Endothelial cell of umbilical vein (primary cell): Measurements from ENCODE around the gene PDGFRB. TPM values are rescaled to one million over a fixed set of nuclear protein-coding genes. Genes with fewer than 3 reads are reported as not detected.

Source experiments
- BruUV-seq: library from RNA; stranded (reverse); fragments of 400-500 nt; replicated peaks from 2 replicates; lab custom pipeline; 2021; lab: Mats Ljungman, UMichigan
- CTCF ChIA-PET: fragments of 300-600, 350-600 bp; sonication (Branson Sonifier 250); formaldehyde crosslinking; loops from one replicate; lab custom pipeline; 2021; ENCODE audit warnings: antibody characterized with exemption, inconsistent platforms; lab: Charles Lee
- POLR2A ChIA-PET: fragments of 300-600, 350-600 bp; sonication (Branson Sonifier 250); formaldehyde crosslinking; loops from one replicate; lab custom pipeline; 2021; ENCODE audit warnings: antibody characterized with exemption, inconsistent platforms; lab: Charles Lee
- DNase-seq: peaks from one replicate; pipeline ENCODE4 v3.0.0-alpha.2; 2011; ENCODE audit warnings: low read depth, low spot score
- FAIRE-seq: peaks from 2 replicates; lab custom pipeline; 2011; peaks lifted over from hg19 to GRCh38; lab: Jason Lieb, UNC
- H2AFZ ChIP-seq: 2 replicates; pipeline ENCODE4 v1.6.0; 2012; ENCODE audit warnings: low read depth, low read length, control low read depth, inconsistent platforms
- H3K27ac ChIP-seq: 2 replicates; pipeline ENCODE4 v1.5.1; 2011; ENCODE audit warnings: low read depth, mild to moderate bottlenecking, control low read depth, low read length, moderate library complexity; ENCODE audit not compliant: insufficient read depth
- H3K27me3 ChIP-seq, 2 experiments: 2 replicates each; pipeline versions ENCODE4 v1.6.0 to v1.6.1; 2011; ENCODE audit warnings: low read length in 2 of 2, mixed read lengths in 1 of 2; ENCODE audit not compliant: control insufficient read depth in 2 of 2, insufficient read depth in 2 of 2
- H3K36me3 ChIP-seq, 2 experiments: 2 replicates in 1 of 2; 3 replicates in 1 of 2; pipeline ENCODE4 v1.5.1; 2011; ENCODE audit warnings: low read length in 2 of 2, mild to moderate bottlenecking in 1 of 2, moderate library complexity in 1 of 2; ENCODE audit not compliant: control insufficient read depth in 2 of 2, insufficient read depth in 2 of 2; ENCODE audit errors: extremely low read depth in 1 of 2
- H3K4me1 ChIP-seq: 3 replicates; pipeline ENCODE4 v1.5.1; 2011; ENCODE audit warnings: mild to moderate bottlenecking, low read length; ENCODE audit not compliant: control insufficient read depth, insufficient read depth; ENCODE audit errors: extremely low read depth
- H3K4me2 ChIP-seq: 2 replicates; pipeline ENCODE4 v1.6.1; 2011; ENCODE audit warnings: low read length, control low read depth, mixed read lengths; ENCODE audit not compliant: insufficient read depth
- H3K4me3 ChIP-seq, 3 experiments: fragments of 200-600 bp in 1 of 3; sonication (generic), shearing (Covaris generic) in 1 of 3; replicated peaks in 1 of 3; 2 replicates each; pipeline ENCODE4 v1.5.1; 2011 to 2016; ENCODE audit warnings: control low read depth in 3 of 3, low read length in 3 of 3, mild to moderate bottlenecking in 2 of 3, inconsistent platforms in 1 of 3, low read depth in 1 of 3, moderate library complexity in 1 of 3; ENCODE audit not compliant: insufficient read depth in 1 of 3
- H3K79me2 ChIP-seq: 2 replicates; pipeline ENCODE4 v1.6.0; 2012; ENCODE audit warnings: low read length, inconsistent platforms; ENCODE audit not compliant: control insufficient read depth, insufficient read depth
- H3K9ac ChIP-seq: replicated peaks from 2 replicates; pipeline ENCODE3; 2011; ENCODE audit warnings: low read length, control low read depth; ENCODE audit not compliant: insufficient read depth; ENCODE audit errors: extremely low read depth
- H3K9me1 ChIP-seq: replicated peaks from 3 replicates; pipeline ENCODE4 v1.6.0; 2011; ENCODE audit warnings: mild to moderate bottlenecking, low read length; ENCODE audit not compliant: control insufficient read depth, insufficient read depth; ENCODE audit errors: extremely low read depth
- H3K9me3 ChIP-seq: replicated peaks from 2 replicates; pipeline ENCODE4 v1.5.1; 2012; ENCODE audit warnings: low read length, inconsistent platforms; ENCODE audit not compliant: control insufficient read depth, insufficient read depth
- H4K20me1 ChIP-seq: replicated peaks from 2 replicates; pipeline ENCODE3; 2011; ENCODE audit warnings: mild to moderate bottlenecking, low read length; ENCODE audit not compliant: control insufficient read depth, insufficient read depth; ENCODE audit errors: extremely low read depth
- EZH2 ChIP-seq: IDR thresholded peaks from 2 replicates; pipeline ENCODE4 v1.6.1; 2012; ENCODE audit warnings: borderline replicate concordance, low read depth, mild to moderate bottlenecking, moderate library complexity, low read length, inconsistent platforms; ENCODE audit not compliant: severe bottlenecking
- FOS ChIP-seq: IDR thresholded peaks from 2 replicates; pipeline ENCODE4 v1.6.1; 2011; ENCODE audit warnings: mild to moderate bottlenecking, low read length, moderate library complexity, borderline replicate concordance; ENCODE audit not compliant: insufficient read depth
- GATA2 ChIP-seq: IDR thresholded peaks from 2 replicates; pipeline ENCODE4 v1.7.0; 2011; ENCODE audit warnings: low read depth, mild to moderate bottlenecking, moderate library complexity, mixed read lengths, low read length; ENCODE audit not compliant: insufficient read length, insufficient read depth
- JUN ChIP-seq: IDR thresholded peaks from 2 replicates; pipeline ENCODE4 v1.6.1; 2011; ENCODE audit warnings: borderline replicate concordance, low read depth; ENCODE audit not compliant: insufficient read length, insufficient read depth
- MYC ChIP-seq: IDR thresholded peaks from one replicate; pipeline ENCODE4 v1.6.1; 2011; ENCODE audit warnings: mild to moderate bottlenecking, low read depth, low read length
- POLR2A ChIP-seq: IDR thresholded peaks from 2 replicates; pipeline ENCODE4 v1.6.1; 2012; ENCODE audit warnings: low read depth, mild to moderate bottlenecking, control low read depth, low read length
- POLR2AphosphoS5 ChIP-seq: IDR thresholded peaks from 2 replicates; pipeline ENCODE4 v1.6.1; 2012; ENCODE audit warnings: low read depth, mild to moderate bottlenecking, control low read depth, low read length, moderate library complexity; ENCODE audit not compliant: insufficient read depth
- dilution Hi-C: fragments of 300-500 bp; cut with MboI; formaldehyde crosslinking; loops from one replicate; pipeline ENCODE4 v1.15.0; 2019; ENCODE audit warnings: low sequenced_read_pairs; ENCODE audit not compliant: extremely low pct_ligation_motif_present
- intact Hi-C: fragments of 100-400 bp; cut with micrococcal nuclease; formaldehyde crosslinking; loops from one replicate; pipeline ENCODE4 v1.10.0; 2022
- polyA plus RNA-seq, 4 experiments: library from polyadenylated mRNA; depleted of rRNA in 3 of 4; stranded (reverse) in 3 of 4; unstranded in 1 of 4; fragments of >200 nt; gene quantifications; 2 replicates each; pipeline versions ENCODE4 v1.2.1 to v1.2.3, GENCODE V29; 2011 to 2012; ENCODE audit warnings: missing spikeins in 1 of 4
- total RNA-seq: library from RNA; stranded (reverse); gene quantifications from 2 replicates; pipeline ENCODE4 v1.2.3, GENCODE V29; 2021
- TF ChIP-seq, protein P1 (sequence below): IDR thresholded peaks from 2 replicates; pipeline ENCODE4 v1.6.1; 2011; ENCODE audit not compliant: insufficient read depth, insufficient read length
- TF ChIP-seq, protein P2 (sequence below), 2 donors: IDR thresholded peaks; 1 replicate in 1 of 2; 2 replicates in 1 of 2; pipeline ENCODE4 v1.5.1; 2011; ENCODE audit warnings: low read length in 2 of 2, mild to moderate bottlenecking in 2 of 2, moderate library complexity in 2 of 2, control low read depth in 1 of 2, inconsistent platforms in 1 of 2, low read depth in 1 of 2; ENCODE audit not compliant: insufficient read depth in 1 of 2; ENCODE audit errors: extremely low read depth in 1 of 2

The PDGFRB gene
- total and polyA plus RNA-seq, 2 donors (not counting 3 experiments of a cell fraction or from before 2014, with no cell fraction given): 1.4 to 1.7 TPM

- Histone ChIP-seq H3K4me3 (no peak overlapping the region), H4K20me1 (no peaks in the 10 kb centered on the region), H3K4me2 (no peak overlapping the region), H3K79me2 (no peaks in the 10 kb centered on the region), H2AFZ (no peak overlapping the region), H3K27me3 (no peaks in the 10 kb centered on the region), H3K9ac (no peak overlapping the region), H3K27ac (no peak overlapping the region), H3K36me3 (no peaks in the 10 kb centered on the region), H3K9me1 (no peaks in the 10 kb centered on the region), H3K9me3 (no peaks in the 10 kb centered on the region), H3K4me1 (peaks cover 6% of the 10 kb centered on the region)
- ChIA-PET POLR2A (no interaction called here), CTCF (interaction anchor here (0.8 to 2.4 kb wide), 6 partner anchors 10 to 285 kb away, joined by 3 to 8 read pairs (median 4); no protein-coding TSS in a partner anchor)
- TF ChIP-seq POLR2AphosphoS5 (no peak), FOS (no peak), EZH2 (no peak), MYC (no peak), JUN (no peak), GATA2 (no peak), POLR2A (no peak)
- TF ChIP-seq, protein P1, sequence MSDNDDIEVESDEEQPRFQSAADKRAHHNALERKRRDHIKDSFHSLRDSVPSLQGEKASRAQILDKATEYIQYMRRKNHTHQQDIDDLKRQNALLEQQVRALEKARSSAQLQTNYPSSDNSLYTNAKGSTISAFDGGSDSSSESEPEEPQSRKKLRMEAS: no peak
- TF ChIP-seq, protein P2, sequence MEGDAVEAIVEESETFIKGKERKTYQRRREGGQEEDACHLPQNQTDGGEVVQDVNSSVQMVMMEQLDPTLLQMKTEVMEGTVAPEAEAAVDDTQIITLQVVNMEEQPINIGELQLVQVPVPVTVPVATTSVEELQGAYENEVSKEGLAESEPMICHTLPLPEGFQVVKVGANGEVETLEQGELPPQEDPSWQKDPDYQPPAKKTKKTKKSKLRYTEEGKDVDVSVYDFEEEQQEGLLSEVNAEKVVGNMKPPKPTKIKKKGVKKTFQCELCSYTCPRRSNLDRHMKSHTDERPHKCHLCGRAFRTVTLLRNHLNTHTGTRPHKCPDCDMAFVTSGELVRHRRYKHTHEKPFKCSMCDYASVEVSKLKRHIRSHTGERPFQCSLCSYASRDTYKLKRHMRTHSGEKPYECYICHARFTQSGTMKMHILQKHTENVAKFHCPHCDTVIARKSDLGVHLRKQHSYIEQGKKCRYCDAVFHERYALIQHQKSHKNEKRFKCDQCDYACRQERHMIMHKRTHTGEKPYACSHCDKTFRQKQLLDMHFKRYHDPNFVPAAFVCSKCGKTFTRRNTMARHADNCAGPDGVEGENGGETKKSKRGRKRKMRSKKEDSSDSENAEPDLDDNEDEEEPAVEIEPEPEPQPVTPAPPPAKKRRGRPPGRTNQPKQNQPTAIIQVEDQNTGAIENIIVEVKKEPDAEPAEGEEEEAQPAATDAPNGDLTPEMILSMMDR (IDR thresholded peaks at IDR 0.05; ENCODE audit: extremely low read depth in 1 of 2, insufficient read depth in 1 of 2, low read depth in 1 of 2, low read length in 2 of 2): no peak
- BruUV-seq: no TSS peak
- intact Hi-C loops (no loop called here), dilution Hi-C loops (no loop called here)
- no peak for FAIRE-seq
- no peak for DNase-seq
These were observed 37.0 kb downstream of the PDGFRB start for GRCh38 chr5:150118561-150119229.
